ENCODE results near the gene KATNBL1. TPM values are rescaled to one million over a fixed set of nuclear protein-coding genes. Genes with fewer than 3 reads are reported as not detected.

The KATNBL1 gene
- total and polyA plus RNA-seq, 9 donors, result 64.0 to 132 (median 90.4) TPM

DNA sequence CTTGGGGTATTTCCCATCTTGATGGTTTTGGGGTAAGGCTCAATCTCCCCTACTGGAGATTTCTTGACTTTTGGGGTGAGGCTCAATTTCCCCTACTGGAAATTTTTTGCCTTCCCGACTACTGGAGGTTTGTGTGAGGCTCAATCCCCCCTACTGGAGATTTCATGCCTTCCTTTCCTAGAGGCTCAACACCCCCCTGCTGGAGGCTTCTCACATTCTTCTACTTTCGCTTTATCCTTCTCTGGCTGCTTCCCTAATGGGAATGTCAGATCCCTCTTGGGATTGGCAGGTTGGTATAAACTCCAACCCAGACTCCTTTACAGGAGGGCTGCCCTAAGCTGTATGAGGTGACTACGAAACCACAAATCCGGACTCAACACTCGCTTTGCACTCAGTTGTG lies 49.2 kb downstream of the KATNBL1 start:
- H3K27me3 ChIP-seq (ENCODE audit: control insufficient read depth, insufficient read depth, low read length), result no peaks in the 10 kb centered on the region
- no peaks in the 10 kb centered on the region for H3K4me1 ChIP-seq (ENCODE audit: control insufficient read depth, insufficient read depth, low read length)
- H3K9me3 ChIP-seq (replicated peaks; ENCODE audit: control insufficient read depth, low read depth, low read length), result peaks cover 22% of the 10 kb centered on the region
- DNase-seq, result no peak
- H3K4me3 ChIP-seq (ENCODE audit: low read length), result no peak overlapping the region
- H3K36me3 ChIP-seq (ENCODE audit: control insufficient read depth, insufficient read depth, low read length), result peaks cover 28% of the 10 kb centered on the region
- no CpG with 5 or more reads among the region's 5 CpGs for WGBS (ENCODE audit: insufficient coverage)
- H3K27ac ChIP-seq (ENCODE audit: low read length), result no peak overlapping the region

GRCh38 chr15:34158355-34158754 lies 51.5 kb downstream of the KATNBL1 start:
- H3K4me3 ChIP-seq (ENCODE audit: low read length), result no peak overlapping the region
- no peaks in the 10 kb centered on the region for H3K27me3 ChIP-seq (ENCODE audit: control insufficient read depth, insufficient read depth, low read length)
- H3K36me3 ChIP-seq (ENCODE audit: control insufficient read depth, insufficient read depth, low read length), result peaks cover 39% of the 10 kb centered on the region
- no peaks in the 10 kb centered on the region for H3K4me1 ChIP-seq (ENCODE audit: control insufficient read depth, insufficient read depth, low read length)
- H3K9me3 ChIP-seq (replicated peaks; ENCODE audit: control insufficient read depth, low read depth, low read length), result peaks cover 29% of the 10 kb centered on the region
- no peak for DNase-seq
- H3K27ac ChIP-seq (ENCODE audit: low read length), result no peak overlapping the region

GRCh38 chr15:34155859-34156258 lies 54.0 kb downstream of the KATNBL1 start:
- DNase-seq, result no peak
- Histone ChIP-seq H3K36me3 (ENCODE audit: control insufficient read depth, insufficient read depth, low read length) (peaks cover 40% of the 10 kb centered on the region), H3K4me3 (ENCODE audit: low read length) (no peak overlapping the region), H3K27ac (ENCODE audit: low read length) (no peak overlapping the region), H3K4me1 (ENCODE audit: control insufficient read depth, insufficient read depth, low read length) (no peaks in the 10 kb centered on the region), H3K27me3 (ENCODE audit: control insufficient read depth, insufficient read depth, low read length) (no peaks in the 10 kb centered on the region), H3K9me3 (replicated peaks; ENCODE audit: control insufficient read depth, low read depth, low read length) (peaks cover 15% of the 10 kb centered on the region)
- WGBS (ENCODE audit: insufficient coverage), result 100% methylated on average over 4 of the region's 7 CpGs

- H3K4me3 ChIP-seq (ENCODE audit: low read length), result no peak overlapping the region
- H3K36me3 ChIP-seq (ENCODE audit: control insufficient read depth, insufficient read depth, low read length), result peaks cover 44% of the 10 kb centered on the region
- WGBS (ENCODE audit: insufficient coverage), result 94% methylated on average over 3 of the region's 7 CpGs
- H3K27me3 ChIP-seq (ENCODE audit: control insufficient read depth, insufficient read depth, low read length), result no peaks in the 10 kb centered on the region
- no peak for DNase-seq
- no peak overlapping the region for H3K27ac ChIP-seq (ENCODE audit: low read length)
- H3K4me1 ChIP-seq (ENCODE audit: control insufficient read depth, insufficient read depth, low read length), result no peaks in the 10 kb centered on the region
- peaks cover 11% of the 10 kb centered on the region for H3K9me3 ChIP-seq (replicated peaks; ENCODE audit: control insufficient read depth, low read depth, low read length)
These were observed 55.1 kb downstream of the KATNBL1 start for GRCh38 chr15:34154725-34155204.

- Histone ChIP-seq H3K4me1 (ENCODE audit: control insufficient read depth, insufficient read depth, low read length) (no peaks in the 10 kb centered on the region), H3K4me3 (ENCODE audit: low read length) (no peak overlapping the region), H3K27ac (ENCODE audit: low read length) (no peak overlapping the region), H3K9me3 (replicated peaks; ENCODE audit: control insufficient read depth, low read depth, low read length) (no peaks in the 10 kb centered on the region), H3K36me3 (ENCODE audit: control insufficient read depth, insufficient read depth, low read length) (peaks cover 35% of the 10 kb centered on the region), H3K27me3 (ENCODE audit: control insufficient read depth, insufficient read depth, low read length) (no peaks in the 10 kb centered on the region)
- WGBS (ENCODE audit: insufficient coverage), result no CpG with 5 or more reads among the region's 6 CpGs
- DNase-seq, result no peak
These were observed 62.3 kb downstream of the KATNBL1 start for GRCh38 chr15:34147371-34148140.

GRCh38 chr15:34133511-34133910 lies 76.4 kb downstream of the KATNBL1 start:
- H3K9me3 ChIP-seq (replicated peaks; ENCODE audit: control insufficient read depth, low read depth, low read length), result no peaks in the 10 kb centered on the region
- peaks cover 4% of the 10 kb centered on the region for H3K4me1 ChIP-seq (ENCODE audit: control insufficient read depth, insufficient read depth, low read length)
- no peaks in the 10 kb centered on the region for H3K27me3 ChIP-seq (ENCODE audit: control insufficient read depth, insufficient read depth, low read length)
- DNase-seq, result no peak
- H3K36me3 ChIP-seq (ENCODE audit: control insufficient read depth, insufficient read depth, low read length), result no peaks in the 10 kb centered on the region
- no peak overlapping the region for H3K4me3 ChIP-seq (ENCODE audit: low read length)
- H3K27ac ChIP-seq (ENCODE audit: low read length), result no peak overlapping the region
- WGBS (ENCODE audit: insufficient coverage), result no CpG with 5 or more reads among the region's 1 CpG

DNA sequence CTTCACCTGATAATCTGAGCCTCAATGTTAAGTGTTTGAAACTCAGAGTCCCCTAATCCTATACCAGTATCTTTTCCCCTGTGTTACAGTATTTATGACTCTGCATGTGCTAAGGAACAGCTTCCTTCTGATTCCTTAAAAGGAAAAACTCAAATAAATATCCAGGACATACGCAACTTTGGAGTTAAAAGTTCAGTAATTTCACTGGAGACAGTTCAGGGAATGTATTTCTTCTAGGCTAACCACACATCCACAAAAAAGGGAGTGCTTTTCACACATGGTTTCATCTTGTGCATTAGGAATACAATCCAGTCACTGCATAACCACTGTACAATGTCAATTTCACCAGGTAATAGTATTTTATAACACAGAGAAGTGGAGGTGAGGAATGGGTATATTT lies 77.0 kb downstream of the KATNBL1 start:
- H3K27ac ChIP-seq (ENCODE audit: low read length), result no peak overlapping the region
- WGBS (ENCODE audit: insufficient coverage), result no CpG with 5 or more reads among the region's 1 CpG
- H3K27me3 ChIP-seq (ENCODE audit: control insufficient read depth, insufficient read depth, low read length), result no peaks in the 10 kb centered on the region
- H3K4me1 ChIP-seq (ENCODE audit: control insufficient read depth, insufficient read depth, low read length), result peaks cover 4% of the 10 kb centered on the region
- H3K4me3 ChIP-seq (ENCODE audit: low read length), result no peak overlapping the region
- no peak for DNase-seq
- H3K9me3 ChIP-seq (replicated peaks; ENCODE audit: control insufficient read depth, low read depth, low read length), result no peaks in the 10 kb centered on the region
- no peaks in the 10 kb centered on the region for H3K36me3 ChIP-seq (ENCODE audit: control insufficient read depth, insufficient read depth, low read length)

DNA sequence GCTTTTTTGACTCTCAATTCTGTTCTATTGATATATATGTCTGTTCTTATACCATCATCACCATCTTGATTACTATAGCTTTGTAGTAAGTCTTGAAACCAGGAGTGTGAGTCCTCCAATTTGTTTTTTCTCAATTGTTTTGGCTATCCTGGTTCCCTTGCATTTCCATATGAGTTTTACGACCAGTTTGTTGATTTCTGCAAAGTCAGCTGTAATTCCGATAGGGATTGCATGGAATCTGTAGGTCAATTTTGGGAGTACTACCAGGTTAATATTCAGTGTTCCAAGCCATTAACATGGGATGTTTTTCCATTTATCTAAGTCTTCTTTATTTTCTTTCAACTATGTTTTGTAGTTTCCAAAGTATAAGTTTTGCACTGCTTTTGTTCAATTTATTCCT lies 81.0 kb downstream of the KATNBL1 start:
- H3K27ac ChIP-seq (ENCODE audit: low read length), result no peak overlapping the region
- H3K4me3 ChIP-seq (ENCODE audit: low read length), result no peak overlapping the region
- H3K9me3 ChIP-seq (replicated peaks; ENCODE audit: control insufficient read depth, low read depth, low read length), result no peaks in the 10 kb centered on the region
- no peak for DNase-seq
- no CpG with 5 or more reads among the region's 2 CpGs for WGBS (ENCODE audit: insufficient coverage)
- peaks cover 13% of the 10 kb centered on the region for H3K4me1 ChIP-seq (ENCODE audit: control insufficient read depth, insufficient read depth, low read length)
- no peaks in the 10 kb centered on the region for H3K36me3 ChIP-seq (ENCODE audit: control insufficient read depth, insufficient read depth, low read length)
- H3K27me3 ChIP-seq (ENCODE audit: control insufficient read depth, insufficient read depth, low read length), result no peaks in the 10 kb centered on the region

DNA sequence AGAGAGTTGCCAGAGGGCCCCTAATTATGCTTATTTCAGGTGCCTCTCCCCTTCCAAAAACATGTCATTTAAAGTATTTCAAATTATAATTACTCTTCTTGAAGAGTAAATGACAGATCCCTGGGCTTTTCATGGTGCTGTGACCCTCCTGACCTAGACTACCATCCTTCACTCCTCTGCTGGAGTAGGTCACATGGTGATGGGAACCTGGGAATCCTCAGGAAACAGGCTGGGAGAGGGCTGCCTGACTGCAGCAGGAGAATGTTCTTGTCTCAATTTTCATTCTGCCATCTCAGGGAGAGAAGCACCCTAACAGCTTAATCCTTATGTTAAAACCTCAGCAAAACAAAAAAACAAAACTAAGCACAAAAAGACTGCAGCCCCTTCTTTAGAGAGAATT lies 83.4 kb downstream of the KATNBL1 start:
- H3K4me3 ChIP-seq (ENCODE audit: low read length), result no peak overlapping the region
- no peaks in the 10 kb centered on the region for H3K9me3 ChIP-seq (replicated peaks; ENCODE audit: control insufficient read depth, low read depth, low read length)
- H3K27ac ChIP-seq (ENCODE audit: low read length), result no peak overlapping the region
- peaks cover 24% of the 10 kb centered on the region for H3K4me1 ChIP-seq (ENCODE audit: control insufficient read depth, insufficient read depth, low read length)
- no peaks in the 10 kb centered on the region for H3K36me3 ChIP-seq (ENCODE audit: control insufficient read depth, insufficient read depth, low read length)
- no peaks in the 10 kb centered on the region for H3K27me3 ChIP-seq (ENCODE audit: control insufficient read depth, insufficient read depth, low read length)
- no peak for DNase-seq

- Histone ChIP-seq H3K9me3 (replicated peaks; ENCODE audit: control insufficient read depth, low read depth, low read length) (no peaks in the 10 kb centered on the region), H3K4me3 (ENCODE audit: low read length) (no peak overlapping the region), H3K27me3 (ENCODE audit: control insufficient read depth, insufficient read depth, low read length) (no peaks in the 10 kb centered on the region), H3K36me3 (ENCODE audit: control insufficient read depth, insufficient read depth, low read length) (no peaks in the 10 kb centered on the region), H3K27ac (ENCODE audit: low read length) (peak overlapping the region; percentile 79), H3K4me1 (ENCODE audit: control insufficient read depth, insufficient read depth, low read length) (peaks cover 24% of the 10 kb centered on the region)
- WGBS (ENCODE audit: insufficient coverage), result no CpG with 5 or more reads among the region's 1 CpG
- DNase-seq, result no peak
These were observed 84.0 kb downstream of the KATNBL1 start for GRCh38 chr15:34125945-34126344.

DNA sequence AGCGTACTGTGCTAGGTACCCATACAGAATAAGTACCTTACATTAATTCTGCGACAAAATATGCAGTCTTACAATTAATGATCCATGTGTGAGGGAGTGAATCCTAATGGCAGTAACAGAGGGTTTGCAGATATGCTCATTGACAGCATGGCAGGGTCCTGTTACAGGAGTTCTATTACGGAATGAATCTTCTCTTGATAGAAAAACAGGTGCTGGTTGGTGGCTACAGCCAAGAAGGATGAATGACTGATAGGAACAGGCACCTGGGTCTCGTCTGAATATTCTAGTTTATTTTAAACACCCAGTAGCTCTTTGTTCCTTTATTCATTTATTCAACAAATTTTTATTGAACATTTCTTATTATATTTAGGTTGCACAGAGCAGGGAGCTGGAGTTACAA lies 85.2 kb downstream of the KATNBL1 start:
- no peaks in the 10 kb centered on the region for H3K36me3 ChIP-seq (ENCODE audit: control insufficient read depth, insufficient read depth, low read length)
- H3K27ac ChIP-seq (ENCODE audit: low read length), result peak overlapping the region; percentile 91
- H3K27me3 ChIP-seq (ENCODE audit: control insufficient read depth, insufficient read depth, low read length), result no peaks in the 10 kb centered on the region
- 40% methylated on average over 1 of the region's 4 CpGs for WGBS (ENCODE audit: insufficient coverage)
- DNase-seq, result peak; percentile 69
- peaks cover 24% of the 10 kb centered on the region for H3K4me1 ChIP-seq (ENCODE audit: control insufficient read depth, insufficient read depth, low read length)
- no peaks in the 10 kb centered on the region for H3K9me3 ChIP-seq (replicated peaks; ENCODE audit: control insufficient read depth, low read depth, low read length)
- no peak overlapping the region for H3K4me3 ChIP-seq (ENCODE audit: low read length)
